Body of pancreas (tissue), 4 donors: Measurements from ENCODE around the gene TAAR9. TPM values are rescaled to one million over a fixed set of nuclear protein-coding genes. Genes with fewer than 3 reads are reported as not detected.

Experiments used
- ATAC-seq: fragments of 150-250 bp; one replicate; pipeline ENCODE4 v1.9.1; 2016
- DNase-seq, 4 donors: peaks; one replicate each; pipeline ENCODE4 v3.0.0-alpha.2; 2019
- H3K27ac ChIP-seq, 4 donors: fragments of 200-600 bp; sonication (generic); 1 replicate in 3 of 4; 2 replicates in 1 of 4; pipeline versions ENCODE4 v1.5.1 to v1.6.1; 2016 to 2019; ENCODE audit warnings: mild to moderate bottlenecking in 1 of 4, mixed read lengths in 1 of 4, moderate library complexity in 1 of 4
- H3K27me3 ChIP-seq, 2 donors: fragments of 200-600 bp; sonication (generic); one replicate each; pipeline ENCODE4 v1.6.0; 2016; ENCODE audit warnings: mild to moderate bottlenecking in 1 of 2
- H3K36me3 ChIP-seq, 2 donors: fragments of 200-600 bp; sonication (generic); replicated peaks in 1 of 2; 2 replicates each; pipeline ENCODE4 v1.5.1; 2016; ENCODE audit warnings: low read depth in 2 of 2; ENCODE audit not compliant: insufficient read depth in 1 of 2
- H3K4me1 ChIP-seq: fragments of 200-600 bp; sonication (generic); one replicate; pipeline ENCODE4 v1.6.0; 2016
- H3K4me3 ChIP-seq, 2 donors: fragments of 200-600 bp; sonication (generic); 1 replicate in 1 of 2; 2 replicates in 1 of 2; pipeline ENCODE4 v1.5.1; 2016 to 2019
- H3K9me3 ChIP-seq, 3 donors: fragments of 200-600 bp; sonication (generic); 1 replicate in 2 of 3; 2 replicates in 1 of 3; pipeline ENCODE4 v1.5.1; 2016
- POLR2A ChIP-seq, 3 donors: fragments of 450-650 bp; IDR thresholded peaks; one replicate each; pipeline ENCODE4 v1.6.1; 2016; ENCODE audit warnings: antibody characterized with exemption in 3 of 3, mild to moderate bottlenecking in 2 of 3
- WGBS, 2 donors: methylation state at CpG; one replicate each; pipeline ENCODE4 v1.1.5; 2017; 5-methylcytosine and 5-hydroxymethylcytosine counted together
- intact Hi-C: fragments of 100-400 bp; cut with DNase I; formaldehyde crosslinking; loops from one replicate; pipeline ENCODE4 v1.15.1; 2023
- total RNA-seq, 2 donors: library from RNA; depleted of rRNA; stranded (reverse); fragments of >200 nt; gene quantifications; one replicate each; pipeline ENCODE4 v1.1.0, GENCODE V29; 2016
- TF ChIP-seq, protein P1 (sequence below), 7 experiments: fragments of 450-650 bp in 4 of 7; fragments of 200-600 bp in 3 of 7; sonication (generic) in 3 of 7; IDR thresholded peaks; one replicate each; pipeline ENCODE4 v1.5.1; 2016 to 2019; ENCODE audit warnings: antibody characterized with exemption in 7 of 7

TAAR9 gene
- total RNA-seq, 2 donors from 2014 or later = not detected

DNA sequence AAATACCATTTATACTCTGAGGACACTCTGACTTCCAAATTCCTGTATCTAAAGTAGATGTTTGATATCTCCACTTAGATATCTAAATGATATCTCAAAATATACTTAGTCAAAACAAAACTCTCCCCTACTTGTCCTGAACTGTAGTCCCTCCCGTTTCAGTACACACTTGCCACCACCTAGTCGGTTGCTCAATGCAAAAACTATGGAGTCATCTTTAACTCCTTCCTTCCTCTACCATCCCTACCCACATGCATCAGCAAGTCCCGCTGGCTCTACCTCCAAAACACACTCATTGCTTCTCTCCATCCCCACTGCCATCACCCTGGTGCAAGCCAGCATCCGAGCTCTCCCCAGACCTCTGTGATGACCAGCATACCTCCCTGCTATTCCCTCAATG is 38.3 kb upstream of the TAAR9 start:
- H3K4me1 ChIP-seq = peaks cover 22% of the 10 kb centered on the region
- peaks cover 0 to 5% of the 10 kb centered on the region in 2 donors for H3K36me3 ChIP-seq
- no peaks in the 10 kb centered on the region for H3K27me3 ChIP-seq
- H3K4me3 ChIP-seq = no peak overlapping the region
- H3K27ac ChIP-seq = no peak overlapping the region
- intact Hi-C loops = no loop called here
- no peak for ATAC-seq
- TF ChIP-seq, protein P1, sequence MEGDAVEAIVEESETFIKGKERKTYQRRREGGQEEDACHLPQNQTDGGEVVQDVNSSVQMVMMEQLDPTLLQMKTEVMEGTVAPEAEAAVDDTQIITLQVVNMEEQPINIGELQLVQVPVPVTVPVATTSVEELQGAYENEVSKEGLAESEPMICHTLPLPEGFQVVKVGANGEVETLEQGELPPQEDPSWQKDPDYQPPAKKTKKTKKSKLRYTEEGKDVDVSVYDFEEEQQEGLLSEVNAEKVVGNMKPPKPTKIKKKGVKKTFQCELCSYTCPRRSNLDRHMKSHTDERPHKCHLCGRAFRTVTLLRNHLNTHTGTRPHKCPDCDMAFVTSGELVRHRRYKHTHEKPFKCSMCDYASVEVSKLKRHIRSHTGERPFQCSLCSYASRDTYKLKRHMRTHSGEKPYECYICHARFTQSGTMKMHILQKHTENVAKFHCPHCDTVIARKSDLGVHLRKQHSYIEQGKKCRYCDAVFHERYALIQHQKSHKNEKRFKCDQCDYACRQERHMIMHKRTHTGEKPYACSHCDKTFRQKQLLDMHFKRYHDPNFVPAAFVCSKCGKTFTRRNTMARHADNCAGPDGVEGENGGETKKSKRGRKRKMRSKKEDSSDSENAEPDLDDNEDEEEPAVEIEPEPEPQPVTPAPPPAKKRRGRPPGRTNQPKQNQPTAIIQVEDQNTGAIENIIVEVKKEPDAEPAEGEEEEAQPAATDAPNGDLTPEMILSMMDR (IDR thresholded peaks at IDR 0.05) = no peak
- TF ChIP-seq POLR2A (IDR thresholded peaks at IDR 0.05) = no peak
- 48 to 62% methylated on average over 4 of the region's 4 CpGs for WGBS, 2 donors
- no peaks in the 10 kb centered on the region for H3K9me3 ChIP-seq
- DNase-seq = no peak

DNA sequence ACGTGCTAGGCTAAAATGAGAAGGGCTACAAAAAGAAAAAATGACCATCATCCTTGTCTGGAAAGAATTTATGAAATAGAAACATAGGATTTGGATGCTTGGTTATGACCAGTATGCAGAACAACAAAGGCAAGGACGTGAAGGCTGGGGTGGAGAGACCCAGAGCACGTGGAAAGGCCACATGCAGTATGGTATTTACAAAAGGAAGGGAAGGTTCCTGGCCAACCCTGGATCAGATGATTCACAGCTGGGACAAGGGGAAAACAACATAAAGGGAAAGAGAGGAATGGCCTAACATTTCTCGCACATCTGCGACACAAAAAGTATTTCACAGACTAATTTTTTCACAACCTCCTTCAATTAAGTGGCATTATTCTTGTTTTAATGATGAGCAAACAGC is 33.3 kb upstream of the TAAR9 start:
- TF ChIP-seq POLR2A (IDR thresholded peaks at IDR 0.05) = no peak
- TF ChIP-seq, protein P1 (IDR thresholded peaks at IDR 0.05) = no peak
- H3K27me3 ChIP-seq = no peaks in the 10 kb centered on the region
- no peak overlapping the region for H3K27ac ChIP-seq
- H3K4me1 ChIP-seq = peaks cover 27% of the 10 kb centered on the region
- DNase-seq (peak in 2 of 4 donors; percentile 36 to 44), ATAC-seq (no peak)
- H3K36me3 ChIP-seq = peaks cover 0 to 5% of the 10 kb centered on the region in 2 donors
- intact Hi-C loops = no loop called here
- no peaks in the 10 kb centered on the region for H3K9me3 ChIP-seq
- 64 to 66% methylated on average over 5 of the region's 5 CpGs for WGBS, 2 donors
- H3K4me3 ChIP-seq = no peak overlapping the region

DNA sequence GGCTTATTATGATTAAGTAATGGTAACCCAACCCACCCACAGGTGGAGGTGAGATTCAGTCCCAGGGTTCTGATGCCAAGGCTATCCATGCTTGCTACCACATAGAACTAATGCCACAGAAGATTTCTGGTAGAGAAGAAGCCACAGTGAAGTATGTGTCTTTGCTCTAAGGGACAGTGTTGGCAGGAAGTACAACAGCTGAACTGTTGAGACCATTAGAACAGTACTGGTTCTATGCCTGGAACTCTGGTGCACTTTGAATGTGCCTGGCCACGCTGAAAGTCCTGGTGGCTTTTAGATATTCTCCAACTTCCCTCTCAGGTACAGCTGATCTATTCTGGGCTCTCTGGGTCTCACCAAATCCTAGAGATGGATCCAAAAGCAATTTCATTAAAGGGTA is 32.9 kb upstream of the TAAR9 start:
- Histone ChIP-seq H3K27me3 (no peaks in the 10 kb centered on the region), H3K4me3 (no peak overlapping the region), H3K27ac (no peak overlapping the region), H3K9me3 (no peaks in the 10 kb centered on the region), H3K36me3 (peaks cover 0 to 5% of the 10 kb centered on the region in 2 donors), H3K4me1 (peaks cover 27% of the 10 kb centered on the region)
- 83 to 92% methylated on average over 1 of the region's 1 CpG for WGBS, 2 donors
- ATAC-seq (no peak), DNase-seq (no peak)
- intact Hi-C loops = no loop called here
- TF ChIP-seq, protein P1 (IDR thresholded peaks at IDR 0.05) = no peak
- no peak for TF ChIP-seq POLR2A (IDR thresholded peaks at IDR 0.05)

DNA sequence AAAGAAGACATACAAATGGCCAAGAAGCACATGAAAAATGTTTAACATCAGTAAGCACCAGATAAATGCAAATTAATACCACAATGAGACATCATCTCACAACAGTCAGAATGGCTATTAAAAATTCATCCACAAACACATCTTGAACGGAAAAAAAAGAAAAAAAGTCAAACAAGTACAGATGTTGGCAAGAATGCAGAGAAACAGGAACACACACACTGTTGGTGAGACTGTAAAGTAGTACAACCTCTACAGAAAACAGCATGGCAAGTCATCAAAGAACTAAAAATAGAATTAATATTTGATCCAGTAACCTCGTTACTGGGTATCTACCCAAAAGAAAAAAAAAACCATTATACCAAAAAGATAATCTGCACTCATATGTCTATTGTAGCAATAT is 31.6 kb upstream of the TAAR9 start:
- intact Hi-C loops = no loop called here
- Histone ChIP-seq H3K4me1 (peaks cover 34% of the 10 kb centered on the region), H3K36me3 (peaks cover 0 to 4% of the 10 kb centered on the region in 2 donors), H3K27ac (no peak overlapping the region), H3K9me3 (no peaks in the 10 kb centered on the region), H3K4me3 (no peak overlapping the region), H3K27me3 (no peaks in the 10 kb centered on the region)
- 14 to 26% methylated on average over 2 of the region's 2 CpGs for WGBS, 2 donors
- TF ChIP-seq, protein P1 (IDR thresholded peaks at IDR 0.05) = no peak
- no peak for TF ChIP-seq POLR2A (IDR thresholded peaks at IDR 0.05)
- ATAC-seq = no peak
- no peak for DNase-seq
